Liver (tissue), 9 donors: ENCODE measurements around the gene SLC12A3. TPM values are rescaled to one million over a fixed set of nuclear protein-coding genes. Genes with fewer than 3 reads are reported as not detected.

Experiments
- DNase-seq: peaks from one replicate; pipeline ENCODE4 v3.0.0-alpha.2; 2017; ENCODE audit warnings: low spot score
- H3K27ac ChIP-seq, 2 donors: one replicate each; pipeline ENCODE4 v1.7.0; 2013; ENCODE audit warnings: inconsistent platforms in 2 of 2, low read length in 2 of 2, control low read depth in 1 of 2, low read depth in 1 of 2, mild to moderate bottlenecking in 1 of 2
- H3K27me3 ChIP-seq, 4 donors: one replicate each; pipeline versions ENCODE4 v1.6.1 to v1.7.0; 2013; ENCODE audit warnings: low read length in 3 of 4, inconsistent platforms in 1 of 4, mild to moderate bottlenecking in 1 of 4, moderate library complexity in 1 of 4; ENCODE audit not compliant: control insufficient read depth in 4 of 4, insufficient read depth in 4 of 4
- H3K36me3 ChIP-seq, 4 donors: one replicate each; pipeline versions ENCODE4 v1.6.1 to v1.7.0; 2013; ENCODE audit warnings: low read length in 3 of 4, mild to moderate bottlenecking in 3 of 4, low read depth in 1 of 4, moderate library complexity in 1 of 4; ENCODE audit not compliant: control insufficient read depth in 4 of 4, insufficient read depth in 3 of 4
- H3K4me1 ChIP-seq, 4 donors: one replicate each; pipeline versions ENCODE4 v1.6.1 to v1.7.0; 2013; ENCODE audit warnings: low read length in 3 of 4, mild to moderate bottlenecking in 3 of 4, moderate library complexity in 1 of 4; ENCODE audit not compliant: control insufficient read depth in 4 of 4, insufficient read depth in 4 of 4
- H3K4me3 ChIP-seq, 3 donors: one replicate each; pipeline versions ENCODE4 v1.6.1 to v1.7.0; 2013; ENCODE audit warnings: low read length in 3 of 3, control low read depth in 1 of 3, low read depth in 1 of 3, mild to moderate bottlenecking in 1 of 3
- H3K9ac ChIP-seq, 2 donors: one replicate each; pipeline ENCODE4 v1.7.0; 2013; ENCODE audit warnings: low read length in 2 of 2, mild to moderate bottlenecking in 2 of 2, moderate library complexity in 2 of 2, control low read depth in 1 of 2, low read depth in 1 of 2
- H3K9me3 ChIP-seq, 4 donors: one replicate each; pipeline versions ENCODE4 v1.6.1 to v1.7.0; 2013; ENCODE audit warnings: low read length in 3 of 4; ENCODE audit not compliant: control insufficient read depth in 4 of 4
- FOXA1 ChIP-seq: IDR thresholded peaks from 2 replicates; pipeline ENCODE4 v1.6.1; 2016; ENCODE audit warnings: antibody characterized with exemption
- FOXA2 ChIP-seq: IDR thresholded peaks from 2 replicates; pipeline ENCODE4 v1.6.1; 2016; ENCODE audit warnings: antibody characterized with exemption
- GABPA ChIP-seq, 2 donors: IDR thresholded peaks in 1 of 2; conservative IDR thresholded peaks in 1 of 2; 2 replicates each; pipeline ENCODE4 v1.6.1; 2016; ENCODE audit warnings: antibody characterized with exemption in 2 of 2, mild to moderate bottlenecking in 1 of 2, moderate library complexity in 1 of 2
- HNF4A ChIP-seq, 2 donors: conservative IDR thresholded peaks; 2 replicates each; pipeline ENCODE4 v1.6.1; 2016; ENCODE audit warnings: antibody characterized with exemption in 2 of 2, mild to moderate bottlenecking in 2 of 2
- HNF4G ChIP-seq: IDR thresholded peaks from 2 replicates; pipeline ENCODE4 v1.6.1; 2016; ENCODE audit warnings: antibody characterized with exemption
- NR2F2 ChIP-seq: IDR thresholded peaks from 2 replicates; pipeline ENCODE4 v1.6.1; 2016; ENCODE audit warnings: antibody characterized with exemption
- RAD21 ChIP-seq, 2 donors: IDR thresholded peaks; 2 replicates each; pipeline ENCODE4 v1.6.1; 2016; ENCODE audit warnings: antibody characterized with exemption in 2 of 2, mild to moderate bottlenecking in 2 of 2
- REST ChIP-seq: IDR thresholded peaks from 2 replicates; pipeline ENCODE4 v1.6.1; 2016; ENCODE audit warnings: antibody characterized with exemption, mild to moderate bottlenecking
- SP1 ChIP-seq: IDR thresholded peaks from 2 replicates; pipeline ENCODE4 v1.6.1; 2018; ENCODE audit warnings: antibody characterized with exemption, mild to moderate bottlenecking
- TAF1 ChIP-seq: conservative IDR thresholded peaks from 2 replicates; pipeline ENCODE4 v1.6.1; 2016; ENCODE audit warnings: antibody characterized with exemption, mild to moderate bottlenecking
- YY1 ChIP-seq: IDR thresholded peaks from 2 replicates; pipeline ENCODE4 v1.6.1; 2016; ENCODE audit warnings: antibody characterized with exemption, mild to moderate bottlenecking
- WGBS: extraction: QIAGEN DNeasy Blood & Tissue Kit; methylation state at CpG from one replicate; pipeline ENCODE4 v1.1.7; 2013; 5-methylcytosine and 5-hydroxymethylcytosine counted together
- polyA plus RNA-seq, 2 donors: library from polyadenylated mRNA; stranded (reverse) in 1 of 2; unstranded in 1 of 2; fragments of 200-250 nt in 1 of 2; fragments of >200 nt in 1 of 2; fragmentation: Nextera tagmentation in 1 of 2; extraction: Ambion mirVana in 1 of 2; gene quantifications; one replicate each; pipeline versions ENCODE4 v1.2.1 to v1.2.3, GENCODE V29; 2013 to 2015
- total RNA-seq, 2 donors: library from RNA; depleted of rRNA; stranded (reverse); fragments of >200 nt; gene quantifications; one replicate each; pipeline ENCODE4 v1.2.3, GENCODE V29; 2014
- TF ChIP-seq, protein P1 (sequence below): IDR thresholded peaks from 2 replicates; pipeline ENCODE4 v1.6.1; 2016; ENCODE audit warnings: antibody characterized with exemption
- TF ChIP-seq, protein P2 (sequence below): IDR thresholded peaks from 2 replicates; pipeline ENCODE4 v1.6.1; 2016; ENCODE audit warnings: antibody characterized with exemption
- TF ChIP-seq, protein P3 (sequence below): IDR thresholded peaks from 2 replicates; pipeline ENCODE4 v1.6.1; 2016; ENCODE audit warnings: antibody characterized with exemption
- TF ChIP-seq, protein P4 (sequence below): fragments of 150-350 bp; IDR thresholded peaks from 2 replicates; pipeline ENCODE4 v1.5.1; 2017; ENCODE audit warnings: improper control_type of control experiment, low read depth, low read length; ENCODE audit not compliant: missing input control
- donor health status: healthy.
- donor health status: healthy.
- donor health status: healthy.
- donor health status: healthy.
- donor health status: healthy.

SLC12A3 gene
- total and polyA plus RNA-seq, 4 donors = 0.09 TPM; not detected in 3

DNA sequence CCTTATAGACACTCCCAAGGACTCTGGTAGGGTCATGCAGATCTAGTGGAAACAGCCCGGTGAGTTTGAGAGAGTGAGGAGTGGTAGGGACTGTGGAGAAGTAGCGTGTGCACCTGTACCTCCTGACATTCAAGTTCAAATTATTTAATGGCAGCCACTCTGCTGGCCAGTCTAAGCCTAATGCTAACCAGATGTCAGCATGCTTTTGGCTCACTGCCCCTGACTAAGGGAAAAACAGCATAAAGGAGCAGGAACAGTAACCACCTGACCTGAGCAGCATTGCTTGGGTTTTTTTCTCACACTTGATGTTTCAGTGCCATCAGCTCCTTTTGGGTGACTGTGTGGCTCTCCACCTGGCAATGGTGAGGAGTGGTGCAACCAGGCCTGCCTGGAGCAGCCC is 23.8 kb upstream of the SLC12A3 start:
- Histone ChIP-seq H3K9ac (no peak overlapping the region), H3K27me3 (no peaks in the 10 kb centered on the region), H3K9me3 (no peaks in the 10 kb centered on the region), H3K36me3 (peaks cover 4 to 20% (median 10%) of the 10 kb centered on the region in 4 donors), H3K4me3 (no peak overlapping the region), H3K4me1 (no peaks in the 10 kb centered on the region), H3K27ac (no peak overlapping the region)
- WGBS = 98% methylated on average over 2 of the region's 2 CpGs
- no peak for DNase-seq
- TF ChIP-seq NR2F2 (no peak), YY1 (no peak), RAD21 (IDR thresholded peaks at IDR 0.05) (no peak), SP1 (no peak), HNF4G (no peak), HNF4A (conservative IDR thresholded peaks at IDR 0.05) (no peak), TAF1 (no peak), FOXA2 (no peak), FOXA1 (no peak), REST (no peak), GABPA (IDR thresholded peaks at IDR 0.05 in 1 of 2, conservative IDR thresholded peaks at IDR 0.05 in 1 of 2) (no peak)
- TF ChIP-seq, protein P1, sequence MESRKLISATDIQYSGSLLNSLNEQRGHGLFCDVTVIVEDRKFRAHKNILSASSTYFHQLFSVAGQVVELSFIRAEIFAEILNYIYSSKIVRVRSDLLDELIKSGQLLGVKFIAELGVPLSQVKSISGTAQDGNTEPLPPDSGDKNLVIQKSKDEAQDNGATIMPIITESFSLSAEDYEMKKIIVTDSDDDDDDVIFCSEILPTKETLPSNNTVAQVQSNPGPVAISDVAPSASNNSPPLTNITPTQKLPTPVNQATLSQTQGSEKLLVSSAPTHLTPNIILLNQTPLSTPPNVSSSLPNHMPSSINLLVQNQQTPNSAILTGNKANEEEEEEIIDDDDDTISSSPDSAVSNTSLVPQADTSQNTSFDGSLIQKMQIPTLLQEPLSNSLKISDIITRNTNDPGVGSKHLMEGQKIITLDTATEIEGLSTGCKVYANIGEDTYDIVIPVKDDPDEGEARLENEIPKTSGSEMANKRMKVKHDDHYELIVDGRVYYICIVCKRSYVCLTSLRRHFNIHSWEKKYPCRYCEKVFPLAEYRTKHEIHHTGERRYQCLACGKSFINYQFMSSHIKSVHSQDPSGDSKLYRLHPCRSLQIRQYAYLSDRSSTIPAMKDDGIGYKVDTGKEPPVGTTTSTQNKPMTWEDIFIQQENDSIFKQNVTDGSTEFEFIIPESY = no peak
- TF ChIP-seq, protein P2, sequence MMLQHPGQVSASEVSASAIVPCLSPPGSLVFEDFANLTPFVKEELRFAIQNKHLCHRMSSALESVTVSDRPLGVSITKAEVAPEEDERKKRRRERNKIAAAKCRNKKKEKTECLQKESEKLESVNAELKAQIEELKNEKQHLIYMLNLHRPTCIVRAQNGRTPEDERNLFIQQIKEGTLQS = no peak
- TF ChIP-seq, protein P3, sequence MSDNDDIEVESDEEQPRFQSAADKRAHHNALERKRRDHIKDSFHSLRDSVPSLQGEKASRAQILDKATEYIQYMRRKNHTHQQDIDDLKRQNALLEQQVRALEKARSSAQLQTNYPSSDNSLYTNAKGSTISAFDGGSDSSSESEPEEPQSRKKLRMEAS = no peak
- TF ChIP-seq, protein P4, sequence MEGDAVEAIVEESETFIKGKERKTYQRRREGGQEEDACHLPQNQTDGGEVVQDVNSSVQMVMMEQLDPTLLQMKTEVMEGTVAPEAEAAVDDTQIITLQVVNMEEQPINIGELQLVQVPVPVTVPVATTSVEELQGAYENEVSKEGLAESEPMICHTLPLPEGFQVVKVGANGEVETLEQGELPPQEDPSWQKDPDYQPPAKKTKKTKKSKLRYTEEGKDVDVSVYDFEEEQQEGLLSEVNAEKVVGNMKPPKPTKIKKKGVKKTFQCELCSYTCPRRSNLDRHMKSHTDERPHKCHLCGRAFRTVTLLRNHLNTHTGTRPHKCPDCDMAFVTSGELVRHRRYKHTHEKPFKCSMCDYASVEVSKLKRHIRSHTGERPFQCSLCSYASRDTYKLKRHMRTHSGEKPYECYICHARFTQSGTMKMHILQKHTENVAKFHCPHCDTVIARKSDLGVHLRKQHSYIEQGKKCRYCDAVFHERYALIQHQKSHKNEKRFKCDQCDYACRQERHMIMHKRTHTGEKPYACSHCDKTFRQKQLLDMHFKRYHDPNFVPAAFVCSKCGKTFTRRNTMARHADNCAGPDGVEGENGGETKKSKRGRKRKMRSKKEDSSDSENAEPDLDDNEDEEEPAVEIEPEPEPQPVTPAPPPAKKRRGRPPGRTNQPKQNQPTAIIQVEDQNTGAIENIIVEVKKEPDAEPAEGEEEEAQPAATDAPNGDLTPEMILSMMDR = no peak

DNA sequence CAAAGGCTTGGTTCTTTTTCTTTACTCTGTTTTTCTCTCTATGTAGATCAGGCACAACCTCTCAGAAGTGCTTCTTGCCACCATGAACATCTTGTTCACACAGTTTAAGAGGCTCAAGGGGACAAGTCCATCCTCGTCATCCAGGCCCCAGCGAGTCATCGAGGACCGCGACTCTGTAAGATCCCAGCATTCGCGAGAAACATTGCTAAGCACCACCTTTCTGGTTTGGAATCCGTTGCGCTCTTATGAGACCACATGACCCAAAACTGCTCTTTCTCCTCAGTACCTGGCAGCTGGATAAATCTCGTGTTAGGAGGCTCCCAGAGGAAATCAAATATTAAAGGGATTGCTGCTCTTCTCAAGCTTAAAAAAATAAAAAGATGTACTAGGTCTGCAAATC is 23.3 kb upstream of the SLC12A3 start:
- Histone ChIP-seq H3K4me1 (no peaks in the 10 kb centered on the region), H3K27ac (no peak overlapping the region), H3K9me3 (no peaks in the 10 kb centered on the region), H3K4me3 (no peak overlapping the region), H3K9ac (no peak overlapping the region), H3K27me3 (no peaks in the 10 kb centered on the region), H3K36me3 (peaks cover 4 to 18% (median 10%) of the 10 kb centered on the region in 4 donors)
- WGBS = 97% methylated on average over 10 of the region's 10 CpGs
- no peak for DNase-seq
- no peak for TF ChIP-seq HNF4A (conservative IDR thresholded peaks at IDR 0.05)
- TF ChIP-seq FOXA1 = no peak
- TF ChIP-seq, protein P3 = no peak
